ENCODE data around the gene MYO1E. TPM values are rescaled to one million over a fixed set of nuclear protein-coding genes. Genes with fewer than 3 reads are reported as not detected.

Gene MYO1E
- total RNA-seq, 1 experiment from 2014 or later: 68.8 TPM

DNA sequence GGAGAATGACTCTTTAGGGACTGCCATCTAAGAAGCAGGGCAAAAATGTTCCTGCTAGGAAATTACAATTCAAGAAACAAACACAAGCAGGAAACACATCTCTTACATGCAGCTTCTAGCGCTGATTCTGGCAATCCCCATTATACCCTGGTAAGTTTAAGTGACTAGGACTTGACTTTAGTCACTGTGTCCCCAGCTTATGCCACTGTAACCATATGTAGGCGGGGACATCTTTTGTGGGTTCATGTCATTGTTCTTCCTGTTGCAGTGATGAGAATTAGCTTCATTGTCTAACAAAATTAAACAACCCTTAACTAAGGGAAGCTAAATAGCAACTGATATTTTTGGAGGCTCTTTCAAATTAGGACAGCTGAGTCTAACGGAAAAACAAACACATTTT is 47.4 kb upstream of the MYO1E start:
- Histone ChIP-seq H3K79me2 (ENCODE audit: low read length) (no peaks in the 10 kb centered on the region), H3K9me2 (replicated peaks; ENCODE audit: low read length) (no peaks in the 10 kb centered on the region), H3K4me1 (ENCODE audit: insufficient read depth, low read length) (no peaks in the 10 kb centered on the region), H3K27ac (ENCODE audit: low read length) (no peak overlapping the region), H3F3A (ENCODE audit: low read length, unreplicated experiment) (no peaks in the 10 kb centered on the region), H3K4me3 (ENCODE audit: low read length) (no peak overlapping the region), H3K9ac (ENCODE audit: low read length) (no peak overlapping the region), H2AFZ (ENCODE audit: low read length) (no peak overlapping the region), H4K20me1 (ENCODE audit: low read length) (no peaks in the 10 kb centered on the region), H3K27me3 (ENCODE audit: low read length) (no peaks in the 10 kb centered on the region), H3K36me3 (ENCODE audit: low read depth, low read length) (no peaks in the 10 kb centered on the region), H3K9me3 (ENCODE audit: low read length) (no peaks in the 10 kb centered on the region), H3K4me2 (ENCODE audit: low read length) (no peak overlapping the region)
- POLR2A ChIA-PET (ENCODE audit: unreplicated experiment): no interaction called here
- TF ChIP-seq EZH2phosphoT487 (IDR thresholded peaks at IDR 0.05; ENCODE audit: borderline replicate concordance, low read length) (no peak), EZH2 (IDR thresholded peaks at IDR 0.05; ENCODE audit: low read length, unreplicated experiment) (no peak)
- TF ChIP-seq, protein P1, sequence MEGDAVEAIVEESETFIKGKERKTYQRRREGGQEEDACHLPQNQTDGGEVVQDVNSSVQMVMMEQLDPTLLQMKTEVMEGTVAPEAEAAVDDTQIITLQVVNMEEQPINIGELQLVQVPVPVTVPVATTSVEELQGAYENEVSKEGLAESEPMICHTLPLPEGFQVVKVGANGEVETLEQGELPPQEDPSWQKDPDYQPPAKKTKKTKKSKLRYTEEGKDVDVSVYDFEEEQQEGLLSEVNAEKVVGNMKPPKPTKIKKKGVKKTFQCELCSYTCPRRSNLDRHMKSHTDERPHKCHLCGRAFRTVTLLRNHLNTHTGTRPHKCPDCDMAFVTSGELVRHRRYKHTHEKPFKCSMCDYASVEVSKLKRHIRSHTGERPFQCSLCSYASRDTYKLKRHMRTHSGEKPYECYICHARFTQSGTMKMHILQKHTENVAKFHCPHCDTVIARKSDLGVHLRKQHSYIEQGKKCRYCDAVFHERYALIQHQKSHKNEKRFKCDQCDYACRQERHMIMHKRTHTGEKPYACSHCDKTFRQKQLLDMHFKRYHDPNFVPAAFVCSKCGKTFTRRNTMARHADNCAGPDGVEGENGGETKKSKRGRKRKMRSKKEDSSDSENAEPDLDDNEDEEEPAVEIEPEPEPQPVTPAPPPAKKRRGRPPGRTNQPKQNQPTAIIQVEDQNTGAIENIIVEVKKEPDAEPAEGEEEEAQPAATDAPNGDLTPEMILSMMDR (conservative IDR thresholded peaks at IDR 0.05; ENCODE audit: low read depth, low read length): no peak
- intact Hi-C loops (cut with micrococcal nuclease): no loop called here
- ATAC-seq (no peak), DNase-seq (no peak)
- CTCF ChIA-PET: no interaction called here
- no TSS peak for BruUV-seq (replicated peaks)

DNA sequence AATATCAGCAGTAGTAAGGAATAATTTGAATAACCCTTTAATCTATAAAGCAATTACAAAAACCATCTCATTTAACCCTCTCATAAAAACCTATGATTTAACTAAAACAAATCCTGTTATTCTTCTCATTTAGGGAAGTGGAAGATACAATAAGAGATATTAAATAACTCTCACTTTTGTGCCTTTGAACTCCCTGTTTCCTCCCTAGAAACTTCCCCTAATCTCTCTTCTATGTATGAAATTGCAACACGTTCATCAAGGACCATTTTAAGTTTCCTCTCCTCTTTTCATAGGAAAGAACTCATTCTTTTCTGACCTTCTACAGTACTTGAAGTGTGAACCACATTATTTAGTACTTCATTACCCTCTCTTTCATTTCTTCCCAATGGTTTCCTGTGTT is 46.5 kb upstream of the MYO1E start:
- H3K27me3 ChIP-seq (ENCODE audit: low read length): no peaks in the 10 kb centered on the region
- no peaks in the 10 kb centered on the region for H3K79me2 ChIP-seq (ENCODE audit: low read length)
- no peak for ATAC-seq
- no peaks in the 10 kb centered on the region for H3F3A ChIP-seq (ENCODE audit: low read length, unreplicated experiment)
- H3K4me3 ChIP-seq (ENCODE audit: low read length): no peak overlapping the region
- no peaks in the 10 kb centered on the region for H3K36me3 ChIP-seq (ENCODE audit: low read depth, low read length)
- CTCF ChIA-PET: no interaction called here
- H3K4me1 ChIP-seq (ENCODE audit: insufficient read depth, low read length): no peaks in the 10 kb centered on the region
- no peak for DNase-seq
- TF ChIP-seq EZH2phosphoT487 (IDR thresholded peaks at IDR 0.05; ENCODE audit: borderline replicate concordance, low read length) (no peak), EZH2 (IDR thresholded peaks at IDR 0.05; ENCODE audit: low read length, unreplicated experiment) (no peak)
- TF ChIP-seq, protein P1 (conservative IDR thresholded peaks at IDR 0.05; ENCODE audit: low read depth, low read length): no peak
- POLR2A ChIA-PET (ENCODE audit: unreplicated experiment): no interaction called here
- intact Hi-C loops (cut with micrococcal nuclease): no loop called here
- no peak overlapping the region for H2AFZ ChIP-seq (ENCODE audit: low read length)
- no peak overlapping the region for H3K27ac ChIP-seq (ENCODE audit: low read length)
- H4K20me1 ChIP-seq (ENCODE audit: low read length): no peaks in the 10 kb centered on the region
- BruUV-seq (replicated peaks): no TSS peak
- no peak overlapping the region for H3K4me2 ChIP-seq (ENCODE audit: low read length)
- no peaks in the 10 kb centered on the region for H3K9me3 ChIP-seq (ENCODE audit: low read length)
- H3K9ac ChIP-seq (ENCODE audit: low read length): no peak overlapping the region
- H3K9me2 ChIP-seq (replicated peaks; ENCODE audit: low read length): no peaks in the 10 kb centered on the region

DNA sequence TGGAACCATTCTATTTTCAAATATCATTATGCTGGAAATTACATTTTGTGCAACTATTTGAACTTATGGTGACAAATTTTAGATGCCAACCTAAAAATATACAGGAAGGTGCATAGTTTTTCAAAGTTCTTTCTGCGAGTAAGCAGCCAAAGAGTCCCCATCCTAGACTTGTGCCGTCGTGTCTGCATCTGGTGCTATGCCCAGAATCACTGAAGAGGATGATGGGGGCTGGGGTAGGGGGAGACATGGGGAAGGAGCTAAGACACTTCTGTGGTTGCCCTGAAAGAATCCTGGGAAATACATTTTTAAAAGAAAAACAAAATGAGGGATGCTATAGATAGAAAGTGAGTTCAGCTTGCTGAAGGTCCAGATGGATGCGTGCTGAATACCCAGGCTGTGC is 44.1 kb upstream of the MYO1E start:
- intact Hi-C loops (cut with micrococcal nuclease): no loop called here
- no TSS peak for BruUV-seq (replicated peaks)
- ChIA-PET POLR2A (ENCODE audit: unreplicated experiment) (no interaction called here), CTCF (no interaction called here)
- H4K20me1 ChIP-seq (ENCODE audit: low read length): no peaks in the 10 kb centered on the region
- no peaks in the 10 kb centered on the region for H3K79me2 ChIP-seq (ENCODE audit: low read length)
- TF ChIP-seq EZH2 (IDR thresholded peaks at IDR 0.05; ENCODE audit: low read length, unreplicated experiment) (no peak), EZH2phosphoT487 (IDR thresholded peaks at IDR 0.05; ENCODE audit: borderline replicate concordance, low read length) (no peak)
- TF ChIP-seq, protein P1 (conservative IDR thresholded peaks at IDR 0.05; ENCODE audit: low read depth, low read length): no peak
- no peak overlapping the region for H3K27ac ChIP-seq (ENCODE audit: low read length)
- no peak for DNase-seq
- no peak overlapping the region for H3K4me3 ChIP-seq (ENCODE audit: low read length)
- no peaks in the 10 kb centered on the region for H3K27me3 ChIP-seq (ENCODE audit: low read length)
- H3K9me3 ChIP-seq (ENCODE audit: low read length): no peaks in the 10 kb centered on the region
- no peak overlapping the region for H2AFZ ChIP-seq (ENCODE audit: low read length)
- no peaks in the 10 kb centered on the region for H3K9me2 ChIP-seq (replicated peaks; ENCODE audit: low read length)
- no peak for ATAC-seq
- no peak overlapping the region for H3K9ac ChIP-seq (ENCODE audit: low read length)
- H3K4me1 ChIP-seq (ENCODE audit: insufficient read depth, low read length): no peaks in the 10 kb centered on the region
- H3K4me2 ChIP-seq (ENCODE audit: low read length): no peak overlapping the region
- H3K36me3 ChIP-seq (ENCODE audit: low read depth, low read length): no peaks in the 10 kb centered on the region
- no peaks in the 10 kb centered on the region for H3F3A ChIP-seq (ENCODE audit: low read length, unreplicated experiment)
